ENCODE measurements around the gene NPVF. TPM values are rescaled to one million over a fixed set of nuclear protein-coding genes. Genes with fewer than 3 reads are reported as not detected.

NPVF gene
- total and polyA plus RNA-seq, 7 experiments from 2014 or later: not detected

DNA sequence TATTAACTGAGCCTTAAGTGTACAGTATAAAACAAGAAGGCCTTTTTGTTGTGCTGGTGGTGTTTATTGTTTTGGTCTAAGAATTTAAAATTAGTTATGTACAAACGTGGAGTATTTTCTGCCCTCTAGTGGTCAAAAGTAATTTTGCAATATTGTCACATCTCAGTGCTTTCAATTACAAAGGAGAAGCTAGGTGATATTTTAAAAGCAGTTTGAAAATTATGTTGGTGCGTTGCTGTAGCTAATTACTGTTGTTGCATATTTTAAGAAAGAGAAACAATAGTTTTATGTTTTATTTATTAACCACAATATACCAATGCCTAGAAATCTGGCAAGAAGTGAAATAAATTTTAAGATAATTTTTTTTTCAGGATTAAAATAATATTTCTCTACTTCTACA, 11.4 kb downstream of the NPVF start:
- DNase-seq: peak in 6 of 9 donors; percentile 2 to 40 (median 34)
- no peak overlapping the region for H3K4me3 ChIP-seq (ENCODE audit: low read length)
- Mint-ChIP-seq H3K27ac (no peak overlapping the region), H3K27me3 (peaks cover 7 to 31% (median 16%) of the 10 kb centered on the region in 5 donors), H3K4me1 (no peaks in the 10 kb centered on the region), H3K9me3 (no peaks in the 10 kb centered on the region), H3K4me3 (no peak overlapping the region), H3K36me3 (no peaks in the 10 kb centered on the region)
- no peaks in the 10 kb centered on the region for H3K27me3 ChIP-seq (ENCODE audit: control insufficient read depth in 2 of 2, insufficient read depth in 2 of 2, low read length in 2 of 2)
- peak; percentile 54 for ATAC-seq
- no peak overlapping the region for H3K27ac ChIP-seq (ENCODE audit: low read depth, low read length)
- no peaks in the 10 kb centered on the region for H3K4me1 ChIP-seq (ENCODE audit: control insufficient read depth in 2 of 2, insufficient read depth in 2 of 2, low read length in 2 of 2)
- no peaks in the 10 kb centered on the region for H3K9me3 ChIP-seq (ENCODE audit: control insufficient read depth in 2 of 3, low read length in 3 of 3)
- ChIA-PET POLR2A (no interaction called here), CTCF (interaction anchor here (0.7 to 1.5 kb wide), 7 partner anchors 9 to 606 kb away, joined by 3 to 6 read pairs (median 3); partner anchors contain the start of gene NPVF)
- intact Hi-C loops (cut with micrococcal nuclease): loop anchor here in 1 of 2 donors (1.0 kb wide), 1 partner anchor 172 kb away; no protein-coding TSS in a partner anchor
- H3K36me3 ChIP-seq (ENCODE audit: control insufficient read depth in 2 of 3, insufficient read depth in 3 of 3, low read length in 3 of 3): no peaks in the 10 kb centered on the region

GRCh38 chr7:25215694-25216335, 12.5 kb downstream of the NPVF start:
- ATAC-seq (no peak), DNase-seq (no peak)
- no peaks in the 10 kb centered on the region for H3K27me3 ChIP-seq (ENCODE audit: control insufficient read depth in 2 of 2, insufficient read depth in 2 of 2, low read length in 2 of 2)
- H3K9me3 Mint-ChIP-seq: no peaks in the 10 kb centered on the region
- H3K27me3 Mint-ChIP-seq: peaks cover 0 to 29% (median 9%) of the 10 kb centered on the region in 5 donors
- no peaks in the 10 kb centered on the region for H3K9me3 ChIP-seq (ENCODE audit: control insufficient read depth in 2 of 3, low read length in 3 of 3)
- H3K4me3 ChIP-seq (ENCODE audit: low read length): no peak overlapping the region
- no peaks in the 10 kb centered on the region for H3K36me3 Mint-ChIP-seq
- no peaks in the 10 kb centered on the region for H3K4me1 ChIP-seq (ENCODE audit: control insufficient read depth in 2 of 2, insufficient read depth in 2 of 2, low read length in 2 of 2)
- no peak overlapping the region for H3K4me3 Mint-ChIP-seq
- H3K36me3 ChIP-seq (ENCODE audit: control insufficient read depth in 2 of 3, insufficient read depth in 3 of 3, low read length in 3 of 3): no peaks in the 10 kb centered on the region
- no peaks in the 10 kb centered on the region for H3K4me1 Mint-ChIP-seq
- ChIA-PET POLR2A (no interaction called here), CTCF (interaction anchor here (1.3 kb wide), 1 partner anchor 13 kb away, joined by 6 read pairs; the partner anchor contains the start of gene NPVF)
- intact Hi-C loops (cut with micrococcal nuclease): no loop called here
- H3K27ac ChIP-seq (ENCODE audit: low read depth, low read length): no peak overlapping the region
- H3K27ac Mint-ChIP-seq: no peak overlapping the region

DNA sequence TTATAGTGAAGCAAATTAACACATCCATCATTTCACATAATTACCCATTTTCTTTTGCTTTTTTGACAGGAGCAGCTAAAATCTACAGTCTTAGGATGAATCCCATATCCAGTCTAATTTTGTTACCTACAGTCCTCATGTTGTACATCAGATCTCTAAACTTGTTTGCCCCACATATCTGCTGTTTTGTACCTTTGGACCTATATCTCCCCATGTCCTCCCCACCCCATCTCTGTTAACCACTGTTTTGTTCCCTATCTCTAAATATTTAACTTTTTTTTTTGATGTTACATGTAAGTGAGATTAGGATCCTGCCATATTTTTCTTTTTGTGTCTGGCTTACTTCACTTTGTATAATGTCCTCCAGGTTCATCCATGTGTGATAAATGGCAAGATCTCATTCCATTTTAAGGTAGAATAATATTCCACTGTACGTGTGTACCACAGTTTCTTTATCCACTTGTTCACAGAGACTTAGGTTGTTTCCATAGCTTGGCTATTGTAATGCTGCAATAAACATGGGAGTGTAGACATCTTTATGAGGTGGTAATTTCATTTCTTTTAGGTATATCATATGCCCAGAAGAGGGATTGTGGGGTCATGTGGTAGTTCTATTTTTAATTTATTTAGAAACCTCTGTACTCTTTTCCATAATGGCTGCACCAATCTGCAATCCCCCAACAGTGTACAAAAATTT, 19.6 kb downstream of the NPVF start:
- CTCF ChIA-PET: no interaction called here
- H3K27me3 Mint-ChIP-seq: peaks cover 21 to 35% (median 33%) of the 10 kb centered on the region in 5 donors
- H3K4me3 Mint-ChIP-seq: no peak overlapping the region

DNA sequence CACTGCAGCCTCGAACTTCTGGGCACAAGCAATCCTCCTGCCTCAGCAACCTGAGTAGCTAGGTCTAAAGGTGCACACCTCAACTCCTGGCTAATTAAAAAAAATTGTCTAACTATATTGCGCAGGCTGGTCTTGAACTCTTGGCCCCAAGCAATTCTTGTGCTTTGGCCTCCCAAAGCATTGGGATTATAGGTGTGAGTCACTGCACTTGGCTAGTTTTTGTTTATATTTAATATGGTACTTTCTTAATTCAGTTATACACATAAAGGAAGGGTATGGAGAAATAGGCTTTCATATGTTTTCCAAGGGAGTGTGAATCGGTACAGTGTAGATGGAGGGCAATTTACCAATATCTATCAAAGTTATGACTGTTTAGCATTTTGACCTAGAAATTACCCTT, 20.4 kb downstream of the NPVF start:
- Histone ChIP-seq H3K36me3 (ENCODE audit: control insufficient read depth in 2 of 3, insufficient read depth in 3 of 3, low read length in 3 of 3) (no peaks in the 10 kb centered on the region), H3K4me3 (ENCODE audit: low read length) (no peak overlapping the region), H3K9me3 (ENCODE audit: control insufficient read depth in 2 of 3, low read length in 3 of 3) (no peaks in the 10 kb centered on the region), H3K27ac (ENCODE audit: low read depth, low read length) (no peak overlapping the region), H3K4me1 (ENCODE audit: control insufficient read depth in 2 of 2, insufficient read depth in 2 of 2, low read length in 2 of 2) (no peaks in the 10 kb centered on the region), H3K27me3 (ENCODE audit: control insufficient read depth in 2 of 2, insufficient read depth in 2 of 2, low read length in 2 of 2) (no peaks in the 10 kb centered on the region)
- intact Hi-C loops (cut with micrococcal nuclease): no loop called here
- Mint-ChIP-seq H3K4me1 (peaks cover 0 to 1% (median 0%) of the 10 kb centered on the region in 7 donors), H3K27ac (no peak overlapping the region), H3K36me3 (no peaks in the 10 kb centered on the region), H3K9me3 (peaks cover 0 to 5% (median 0%) of the 10 kb centered on the region in 11 donors), H3K4me3 (no peak overlapping the region), H3K27me3 (peaks cover 24 to 41% (median 33%) of the 10 kb centered on the region in 5 donors)
- CTCF ChIA-PET: no interaction called here
- ATAC-seq (no peak), DNase-seq (no peak)
- POLR2A ChIA-PET: no interaction called here

More for the DNA sequence above, 19.6 kb downstream of the NPVF start:
- POLR2A ChIA-PET: no interaction called here
- H3K4me1 ChIP-seq (ENCODE audit: control insufficient read depth in 2 of 2, insufficient read depth in 2 of 2, low read length in 2 of 2): no peaks in the 10 kb centered on the region
- no peaks in the 10 kb centered on the region for H3K9me3 ChIP-seq (ENCODE audit: control insufficient read depth in 2 of 3, low read length in 3 of 3)
- DNase-seq: no peak
- no peak overlapping the region for H3K4me3 ChIP-seq (ENCODE audit: low read length)
- no peak overlapping the region for H3K27ac ChIP-seq (ENCODE audit: low read depth, low read length)
- peaks cover 0 to 5% (median 0%) of the 10 kb centered on the region in 11 donors for H3K9me3 Mint-ChIP-seq
- intact Hi-C loops (cut with micrococcal nuclease): no loop called here
- no peaks in the 10 kb centered on the region for H3K4me1 Mint-ChIP-seq
- no peaks in the 10 kb centered on the region for H3K36me3 ChIP-seq (ENCODE audit: control insufficient read depth in 2 of 3, insufficient read depth in 3 of 3, low read length in 3 of 3)
- ATAC-seq: no peak
- no peaks in the 10 kb centered on the region for H3K27me3 ChIP-seq (ENCODE audit: control insufficient read depth in 2 of 2, insufficient read depth in 2 of 2, low read length in 2 of 2)
- H3K27ac Mint-ChIP-seq: no peak overlapping the region
- H3K36me3 Mint-ChIP-seq: no peaks in the 10 kb centered on the region

DNA sequence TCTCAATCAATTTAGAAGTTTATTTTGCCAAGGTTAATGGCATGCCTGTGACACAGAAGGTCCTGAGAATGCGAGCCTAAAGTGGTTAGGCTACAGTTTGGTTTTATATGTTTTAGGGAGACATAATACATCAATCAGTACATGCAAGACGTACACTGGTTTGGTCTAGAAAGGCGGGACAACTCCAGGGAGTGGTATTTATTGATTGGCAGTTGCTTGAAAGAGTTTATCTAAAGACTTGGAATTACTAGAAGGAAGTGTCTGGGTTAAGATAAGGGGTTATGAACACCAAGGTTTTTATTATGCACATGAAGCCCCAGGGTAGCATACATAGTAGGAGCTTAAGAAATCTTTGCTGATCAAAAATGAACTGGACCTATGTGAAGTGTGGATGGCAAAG, 21.5 kb downstream of the NPVF start:
- Mint-ChIP-seq H3K36me3 (no peaks in the 10 kb centered on the region), H3K9me3 (peaks cover 0 to 5% (median 0%) of the 10 kb centered on the region in 11 donors), H3K4me3 (no peak overlapping the region), H3K4me1 (peaks cover 0 to 5% (median 0%) of the 10 kb centered on the region in 7 donors), H3K27ac (no peak overlapping the region), H3K27me3 (peaks cover 24 to 43% (median 31%) of the 10 kb centered on the region in 5 donors)
- ATAC-seq: no peak
- POLR2A ChIA-PET: no interaction called here
- Histone ChIP-seq H3K9me3 (ENCODE audit: control insufficient read depth in 2 of 3, low read length in 3 of 3) (no peaks in the 10 kb centered on the region), H3K27me3 (ENCODE audit: control insufficient read depth in 2 of 2, insufficient read depth in 2 of 2, low read length in 2 of 2) (no peaks in the 10 kb centered on the region), H3K36me3 (ENCODE audit: control insufficient read depth in 2 of 3, insufficient read depth in 3 of 3, low read length in 3 of 3) (no peaks in the 10 kb centered on the region), H3K4me1 (ENCODE audit: control insufficient read depth in 2 of 2, insufficient read depth in 2 of 2, low read length in 2 of 2) (no peaks in the 10 kb centered on the region), H3K4me3 (ENCODE audit: low read length) (no peak overlapping the region), H3K27ac (ENCODE audit: low read depth, low read length) (no peak overlapping the region)
- no peak for DNase-seq
- CTCF ChIA-PET: no interaction called here
- intact Hi-C loops (cut with micrococcal nuclease): no loop called here

- ChIA-PET CTCF (interaction anchor here (0.6 kb wide), 2 partner anchors 312 to 906 kb away, joined by 3 to 4 read pairs; no protein-coding TSS in a partner anchor), POLR2A (interaction anchor here (0.6 kb wide), 2 partner anchors 15 to 17 kb away, joined by 3 read pairs; no protein-coding TSS in a partner anchor)
- H3K4me3 Mint-ChIP-seq: no peak overlapping the region
- peaks cover 0 to 5% (median 0%) of the 10 kb centered on the region in 5 donors for H3K36me3 Mint-ChIP-seq
- peaks cover 0 to 1% (median 0%) of the 10 kb centered on the region in 7 donors for H3K4me1 Mint-ChIP-seq
- no peaks in the 10 kb centered on the region for H3K4me1 ChIP-seq (ENCODE audit: control insufficient read depth in 2 of 2, insufficient read depth in 2 of 2, low read length in 2 of 2)
- intact Hi-C loops (cut with micrococcal nuclease): no loop called here
- H3K27me3 ChIP-seq (ENCODE audit: control insufficient read depth in 2 of 2, insufficient read depth in 2 of 2, low read length in 2 of 2): no peaks in the 10 kb centered on the region
- no peak overlapping the region for H3K27ac Mint-ChIP-seq
- H3K27ac ChIP-seq (ENCODE audit: low read depth, low read length): no peak overlapping the region
- no peaks in the 10 kb centered on the region for H3K9me3 ChIP-seq (ENCODE audit: control insufficient read depth in 2 of 3, low read length in 3 of 3)
- H3K27me3 Mint-ChIP-seq: peaks cover 0 to 33% (median 6%) of the 10 kb centered on the region in 5 donors
- H3K9me3 Mint-ChIP-seq: peaks cover 0 to 11% (median 0%) of the 10 kb centered on the region in 11 donors
- H3K4me3 ChIP-seq (ENCODE audit: low read length): no peak overlapping the region
- no peaks in the 10 kb centered on the region for H3K36me3 ChIP-seq (ENCODE audit: control insufficient read depth in 2 of 3, insufficient read depth in 3 of 3, low read length in 3 of 3)
- ATAC-seq: no peak
- no peak for DNase-seq
Observed at GRCh38 chr7:25196132-25196896, 32.0 kb downstream of the NPVF start.
